Ramos (cell line): ENCODE results near the gene CXorf38.

Source experiments
- in situ Hi-C: fragments of 300-500 bp; cut with MboI; formaldehyde crosslinking; loops from one replicate; pipeline ENCODE4 v1.14.3; 2022; ENCODE audit warnings: low sequenced_read_pairs; ENCODE audit not compliant: unreplicated experiment

CXorf38 gene

GRCh38 chrX:40647307-40648197 is at the start of gene CXorf38:
Gene CXorf38 (minus strand): TSS chrX:40647561. CDS start chrX:40647520, 41 bp downstream.
- in situ Hi-C loops, result no loop called here

- in situ Hi-C loops, result no loop called here
Observed at GRCh38 chrX:40694802-40695201, 47.4 kb upstream of the CXorf38 start.

- in situ Hi-C loops, result no loop called here
Observed at GRCh38 chrX:40688929-40689328, 41.6 kb upstream of the CXorf38 start.

- in situ Hi-C loops, result no loop called here
Observed at GRCh38 chrX:40687169-40687568, 39.8 kb upstream of the CXorf38 start.

- in situ Hi-C loops, result no loop called here
Observed at GRCh38 chrX:40685362-40685918, 38.1 kb upstream of the CXorf38 start.

GRCh38 chrX:40684092-40684491 is 36.7 kb upstream of the CXorf38 start:
- in situ Hi-C loops, result no loop called here

- in situ Hi-C loops, result no loop called here
Observed at GRCh38 chrX:40683245-40683644, 35.9 kb upstream of the CXorf38 start.

- in situ Hi-C loops, result no loop called here
Observed at GRCh38 chrX:40671126-40671525, 23.8 kb upstream of the CXorf38 start.

GRCh38 chrX:40663880-40664630 is 16.7 kb upstream of the CXorf38 start:
- in situ Hi-C loops, result no loop called here

GRCh38 chrX:40663078-40663740 is 15.8 kb upstream of the CXorf38 start:
- in situ Hi-C loops, result no loop called here

- in situ Hi-C loops, result no loop called here
Observed at GRCh38 chrX:40661489-40661888, 14.1 kb upstream of the CXorf38 start.

- in situ Hi-C loops, result no loop called here
Observed at GRCh38 chrX:40660381-40660780, 13.0 kb upstream of the CXorf38 start.

- in situ Hi-C loops, result loop anchor here (10.0 kb wide), 1 partner anchor 141 kb away; no protein-coding TSS in a partner anchor
Observed at GRCh38 chrX:40653535-40653934, 6.2 kb upstream of the CXorf38 start.

- in situ Hi-C loops, result loop anchor here (10.0 kb wide), 1 partner anchor 142 kb away; no protein-coding TSS in a partner anchor
Observed at GRCh38 chrX:40652664-40653063, 5.3 kb upstream of the CXorf38 start.

GRCh38 chrX:40651620-40652223 is 4.4 kb upstream of the CXorf38 start:
- in situ Hi-C loops, result loop anchor here (10.0 kb wide), 1 partner anchor 143 kb away; no protein-coding TSS in a partner anchor

- in situ Hi-C loops, result no loop called here
Observed at GRCh38 chrX:40646489-40647306, 663 bp downstream of the CXorf38 start.

- in situ Hi-C loops, result no loop called here
Observed at GRCh38 chrX:40644821-40645358, 2.5 kb downstream of the CXorf38 start.

GRCh38 chrX:40644176-40644575 is 3.2 kb downstream of the CXorf38 start:
- in situ Hi-C loops, result no loop called here

- in situ Hi-C loops, result no loop called here
Observed at GRCh38 chrX:40637687-40638086, 9.7 kb downstream of the CXorf38 start.
